HEK293 (cell line): ENCODE results near the gene SKAP1.

Experiments
- BCL11A ChIP-seq: fragments of 450-650 bp; formaldehyde crosslinking; IDR thresholded peaks from 2 replicates; pipeline ENCODE4 v1.5.1; 2016; ENCODE audit warnings: low read depth, missing biosample characterization, missing genetic modification characterization
- KLF1 ChIP-seq: fragments of 450-650 bp; formaldehyde crosslinking; IDR thresholded peaks from 2 replicates; pipeline ENCODE4 v1.5.1; 2016; ENCODE audit warnings: missing biosample characterization, missing genetic modification characterization
- SETDB1 ChIP-seq: IDR thresholded peaks from one replicate; pipeline ENCODE4 v1.6.1; 2017; ENCODE audit warnings: mild to moderate bottlenecking, low read length, moderate library complexity, mixed read lengths; ENCODE audit not compliant: insufficient read length
- ZBTB7A ChIP-seq: fragments of 450-650 bp; formaldehyde crosslinking; IDR thresholded peaks from 2 replicates; pipeline ENCODE4 v1.5.1; 2016; ENCODE audit warnings: low read depth, missing biosample characterization, missing genetic modification characterization
- ZBTB8A ChIP-seq: fragments of 450-650 bp; formaldehyde crosslinking; IDR thresholded peaks from 2 replicates; pipeline ENCODE4 v1.5.1; 2016; ENCODE audit warnings: missing biosample characterization, missing genetic modification characterization
- ZEB2 ChIP-seq: fragments of 450-650 bp; formaldehyde crosslinking; IDR thresholded peaks from 2 replicates; pipeline ENCODE4 v1.5.1; 2016; ENCODE audit warnings: missing biosample characterization, missing genetic modification characterization
- ZIC2 ChIP-seq: fragments of 450-650 bp; formaldehyde crosslinking; IDR thresholded peaks from 2 replicates; pipeline ENCODE4 v1.5.1; 2016; ENCODE audit warnings: missing biosample characterization, missing genetic modification characterization
- ZNF121 ChIP-seq: fragments of 450-650 bp; formaldehyde crosslinking; IDR thresholded peaks from 2 replicates; pipeline ENCODE4 v1.5.1; 2016; ENCODE audit warnings: missing biosample characterization, missing genetic modification characterization
- ZNF2 ChIP-seq: fragments of 450-650 bp; formaldehyde crosslinking; IDR thresholded peaks from 2 replicates; pipeline ENCODE4 v1.5.1; 2016; ENCODE audit warnings: missing biosample characterization, missing genetic modification characterization
- ZNF24 ChIP-seq: fragments of 450-650 bp; formaldehyde crosslinking; IDR thresholded peaks from 2 replicates; pipeline ENCODE4 v1.5.1; 2016; ENCODE audit warnings: missing biosample characterization, missing genetic modification characterization
- ZNF404 ChIP-seq: fragments of 450-650 bp; formaldehyde crosslinking; IDR thresholded peaks from 2 replicates; pipeline ENCODE4 v1.5.1; 2017; ENCODE audit warnings: missing biosample characterization, missing genetic modification characterization
- ZNF433 ChIP-seq: fragments of 450-650 bp; formaldehyde crosslinking; IDR thresholded peaks from 2 replicates; pipeline ENCODE4 v1.5.1; 2016; ENCODE audit warnings: missing biosample characterization, missing genetic modification characterization, low read depth
- ZNF629 ChIP-seq: fragments of 450-650 bp; formaldehyde crosslinking; IDR thresholded peaks from 2 replicates; pipeline ENCODE4 v1.5.1; 2017; ENCODE audit warnings: missing biosample characterization, missing genetic modification characterization
- ZNF660 ChIP-seq: fragments of 450-650 bp; IDR thresholded peaks from 2 replicates; pipeline ENCODE4 v1.5.1; 2018; ENCODE audit warnings: missing biosample characterization, mild to moderate bottlenecking, missing genetic modification characterization
- ZNF792 ChIP-seq: fragments of 450-650 bp; formaldehyde crosslinking; IDR thresholded peaks from 2 replicates; pipeline ENCODE4 v1.5.1; 2016; ENCODE audit warnings: missing biosample characterization, missing genetic modification characterization
- TF ChIP-seq, protein P1 (sequence below): fragments of 450-650 bp; formaldehyde crosslinking; IDR thresholded peaks from 2 replicates; pipeline ENCODE4 v1.5.1; 2017; ENCODE audit warnings: missing biosample characterization, missing genetic modification characterization
- TF ChIP-seq, protein P2 (sequence below): fragments of 450-650 bp; formaldehyde crosslinking; IDR thresholded peaks from 2 replicates; pipeline ENCODE4 v1.5.1; 2016; ENCODE audit warnings: missing biosample characterization, missing genetic modification characterization
- TF ChIP-seq, protein P3 (sequence below): fragments of 450-650 bp; formaldehyde crosslinking; IDR thresholded peaks from 2 replicates; pipeline ENCODE4 v1.5.1; 2016; ENCODE audit warnings: missing biosample characterization, missing genetic modification characterization
- TF ChIP-seq, protein P4 (sequence below): sonication (generic); formaldehyde crosslinking; IDR thresholded peaks from 2 replicates; pipeline ENCODE4 v1.8.1; 2022; ENCODE audit warnings: mild to moderate bottlenecking, moderate library complexity, missing genetic modification reagents
- TF ChIP-seq, protein P5 (sequence below): fragments of 450-650 bp; formaldehyde crosslinking; IDR thresholded peaks from 2 replicates; pipeline ENCODE4 v1.5.1; 2016; ENCODE audit warnings: missing biosample characterization, missing genetic modification characterization
- TF ChIP-seq, protein P6 (sequence below): fragments of 450-650 bp; formaldehyde crosslinking; IDR thresholded peaks from 2 replicates; pipeline ENCODE4 v1.5.1; 2016; ENCODE audit warnings: missing biosample characterization, missing genetic modification characterization, borderline replicate concordance

The SKAP1 gene

DNA sequence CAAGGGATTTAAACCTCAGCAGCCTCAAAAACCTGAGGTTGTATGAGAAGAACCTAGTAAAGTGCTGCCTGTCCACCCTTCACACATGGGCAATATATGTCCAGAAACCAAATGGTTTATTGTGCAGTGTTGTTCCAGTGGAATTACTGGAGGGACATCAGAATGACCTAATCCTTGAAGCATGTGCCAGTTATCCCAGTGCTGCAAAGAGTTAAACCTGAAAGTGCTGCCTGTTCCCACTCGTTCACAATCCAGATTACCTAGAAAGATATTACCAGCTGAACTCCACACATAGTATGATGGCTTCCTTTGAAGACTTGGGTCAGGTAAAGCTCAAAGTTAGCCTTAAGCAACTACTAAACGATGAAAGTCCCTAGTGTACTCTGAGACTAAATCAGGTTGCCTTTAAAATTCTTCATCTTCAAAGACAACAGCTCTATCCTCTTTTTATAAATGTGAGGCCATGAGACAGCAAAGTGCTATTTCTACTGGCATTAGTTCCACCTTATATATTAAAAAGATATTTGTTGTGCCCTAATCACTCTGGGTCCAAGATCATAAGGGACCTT lies 189.4 kb downstream of the SKAP1 start (continued):
- TF ChIP-seq ZBTB7A = 0 out of 2 replicates have a peak, but pooled peaks have one; percentile 24
- TF ChIP-seq ZNF2 (tag by site-specific recombination) = no peak
- TF ChIP-seq, protein P1, sequence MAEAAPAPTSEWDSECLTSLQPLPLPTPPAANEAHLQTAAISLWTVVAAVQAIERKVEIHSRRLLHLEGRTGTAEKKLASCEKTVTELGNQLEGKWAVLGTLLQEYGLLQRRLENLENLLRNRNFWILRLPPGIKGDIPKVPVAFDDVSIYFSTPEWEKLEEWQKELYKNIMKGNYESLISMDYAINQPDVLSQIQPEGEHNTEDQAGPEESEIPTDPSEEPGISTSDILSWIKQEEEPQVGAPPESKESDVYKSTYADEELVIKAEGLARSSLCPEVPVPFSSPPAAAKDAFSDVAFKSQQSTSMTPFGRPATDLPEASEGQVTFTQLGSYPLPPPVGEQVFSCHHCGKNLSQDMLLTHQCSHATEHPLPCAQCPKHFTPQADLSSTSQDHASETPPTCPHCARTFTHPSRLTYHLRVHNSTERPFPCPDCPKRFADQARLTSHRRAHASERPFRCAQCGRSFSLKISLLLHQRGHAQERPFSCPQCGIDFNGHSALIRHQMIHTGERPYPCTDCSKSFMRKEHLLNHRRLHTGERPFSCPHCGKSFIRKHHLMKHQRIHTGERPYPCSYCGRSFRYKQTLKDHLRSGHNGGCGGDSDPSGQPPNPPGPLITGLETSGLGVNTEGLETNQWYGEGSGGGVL (tag by site-specific recombination) = no peak
- 0 out of 2 replicates have a peak, but pooled peaks have one; percentile 18 for TF ChIP-seq ZNF24 (tag by site-specific recombination)
- TF ChIP-seq ZNF121 (tag by site-specific recombination) = no peak
- TF ChIP-seq KLF1 = no peak
- no peak for TF ChIP-seq BCL11A (tag by site-specific recombination)
- TF ChIP-seq ZNF660 = no peak
- TF ChIP-seq, protein P2, sequence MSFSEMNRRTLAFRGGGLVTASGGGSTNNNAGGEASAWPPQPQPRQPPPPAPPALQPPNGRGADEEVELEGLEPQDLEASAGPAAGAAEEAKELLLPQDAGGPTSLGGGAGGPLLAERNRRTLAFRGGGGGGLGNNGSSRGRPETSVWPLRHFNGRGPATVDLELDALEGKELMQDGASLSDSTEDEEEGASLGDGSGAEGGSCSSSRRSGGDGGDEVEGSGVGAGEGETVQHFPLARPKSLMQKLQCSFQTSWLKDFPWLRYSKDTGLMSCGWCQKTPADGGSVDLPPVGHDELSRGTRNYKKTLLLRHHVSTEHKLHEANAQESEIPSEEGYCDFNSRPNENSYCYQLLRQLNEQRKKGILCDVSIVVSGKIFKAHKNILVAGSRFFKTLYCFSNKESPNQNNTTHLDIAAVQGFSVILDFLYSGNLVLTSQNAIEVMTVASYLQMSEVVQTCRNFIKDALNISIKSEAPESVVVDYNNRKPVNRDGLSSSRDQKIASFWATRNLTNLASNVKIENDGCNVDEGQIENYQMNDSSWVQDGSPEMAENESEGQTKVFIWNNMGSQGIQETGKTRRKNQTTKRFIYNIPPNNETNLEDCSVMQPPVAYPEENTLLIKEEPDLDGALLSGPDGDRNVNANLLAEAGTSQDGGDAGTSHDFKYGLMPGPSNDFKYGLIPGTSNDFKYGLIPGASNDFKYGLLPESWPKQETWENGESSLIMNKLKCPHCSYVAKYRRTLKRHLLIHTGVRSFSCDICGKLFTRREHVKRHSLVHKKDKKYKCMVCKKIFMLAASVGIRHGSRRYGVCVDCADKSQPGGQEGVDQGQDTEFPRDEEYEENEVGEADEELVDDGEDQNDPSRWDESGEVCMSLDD (tag by site-specific recombination) = no peak
- TF ChIP-seq SETDB1 = no peak
- no peak for TF ChIP-seq ZNF433 (tag by site-specific recombination)
- TF ChIP-seq ZNF404 (tag by site-specific recombination) = no peak
- TF ChIP-seq ZNF629 = peak; percentile 51; the same call in 1 of the 2 replicates
- TF ChIP-seq, protein P3, sequence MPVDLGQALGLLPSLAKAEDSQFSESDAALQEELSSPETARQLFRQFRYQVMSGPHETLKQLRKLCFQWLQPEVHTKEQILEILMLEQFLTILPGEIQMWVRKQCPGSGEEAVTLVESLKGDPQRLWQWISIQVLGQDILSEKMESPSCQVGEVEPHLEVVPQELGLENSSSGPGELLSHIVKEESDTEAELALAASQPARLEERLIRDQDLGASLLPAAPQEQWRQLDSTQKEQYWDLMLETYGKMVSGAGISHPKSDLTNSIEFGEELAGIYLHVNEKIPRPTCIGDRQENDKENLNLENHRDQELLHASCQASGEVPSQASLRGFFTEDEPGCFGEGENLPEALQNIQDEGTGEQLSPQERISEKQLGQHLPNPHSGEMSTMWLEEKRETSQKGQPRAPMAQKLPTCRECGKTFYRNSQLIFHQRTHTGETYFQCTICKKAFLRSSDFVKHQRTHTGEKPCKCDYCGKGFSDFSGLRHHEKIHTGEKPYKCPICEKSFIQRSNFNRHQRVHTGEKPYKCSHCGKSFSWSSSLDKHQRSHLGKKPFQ (tag by site-specific recombination) = peak; percentile 13
- TF ChIP-seq, protein P4, sequence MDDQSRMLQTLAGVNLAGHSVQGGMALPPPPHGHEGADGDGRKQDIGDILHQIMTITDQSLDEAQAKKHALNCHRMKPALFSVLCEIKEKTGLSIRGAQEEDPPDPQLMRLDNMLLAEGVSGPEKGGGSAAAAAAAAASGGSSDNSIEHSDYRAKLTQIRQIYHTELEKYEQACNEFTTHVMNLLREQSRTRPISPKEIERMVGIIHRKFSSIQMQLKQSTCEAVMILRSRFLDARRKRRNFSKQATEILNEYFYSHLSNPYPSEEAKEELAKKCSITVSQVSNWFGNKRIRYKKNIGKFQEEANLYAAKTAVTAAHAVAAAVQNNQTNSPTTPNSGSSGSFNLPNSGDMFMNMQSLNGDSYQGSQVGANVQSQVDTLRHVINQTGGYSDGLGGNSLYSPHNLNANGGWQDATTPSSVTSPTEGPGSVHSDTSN (CRISPR knock-in tag) = no peak
- peak; percentile 18; the same call in 1 of the 2 replicates for TF ChIP-seq ZNF792 (tag by site-specific recombination)
- no peak for TF ChIP-seq ZBTB8A (tag by site-specific recombination)
- TF ChIP-seq ZIC2 (tag by site-specific recombination) = no peak
- TF ChIP-seq, protein P5, sequence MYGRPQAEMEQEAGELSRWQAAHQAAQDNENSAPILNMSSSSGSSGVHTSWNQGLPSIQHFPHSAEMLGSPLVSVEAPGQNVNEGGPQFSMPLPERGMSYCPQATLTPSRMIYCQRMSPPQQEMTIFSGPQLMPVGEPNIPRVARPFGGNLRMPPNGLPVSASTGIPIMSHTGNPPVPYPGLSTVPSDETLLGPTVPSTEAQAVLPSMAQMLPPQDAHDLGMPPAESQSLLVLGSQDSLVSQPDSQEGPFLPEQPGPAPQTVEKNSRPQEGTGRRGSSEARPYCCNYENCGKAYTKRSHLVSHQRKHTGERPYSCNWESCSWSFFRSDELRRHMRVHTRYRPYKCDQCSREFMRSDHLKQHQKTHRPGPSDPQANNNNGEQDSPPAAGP = 0 out of 2 replicates have a peak, but pooled peaks have one; percentile 31
- TF ChIP-seq, protein P6, sequence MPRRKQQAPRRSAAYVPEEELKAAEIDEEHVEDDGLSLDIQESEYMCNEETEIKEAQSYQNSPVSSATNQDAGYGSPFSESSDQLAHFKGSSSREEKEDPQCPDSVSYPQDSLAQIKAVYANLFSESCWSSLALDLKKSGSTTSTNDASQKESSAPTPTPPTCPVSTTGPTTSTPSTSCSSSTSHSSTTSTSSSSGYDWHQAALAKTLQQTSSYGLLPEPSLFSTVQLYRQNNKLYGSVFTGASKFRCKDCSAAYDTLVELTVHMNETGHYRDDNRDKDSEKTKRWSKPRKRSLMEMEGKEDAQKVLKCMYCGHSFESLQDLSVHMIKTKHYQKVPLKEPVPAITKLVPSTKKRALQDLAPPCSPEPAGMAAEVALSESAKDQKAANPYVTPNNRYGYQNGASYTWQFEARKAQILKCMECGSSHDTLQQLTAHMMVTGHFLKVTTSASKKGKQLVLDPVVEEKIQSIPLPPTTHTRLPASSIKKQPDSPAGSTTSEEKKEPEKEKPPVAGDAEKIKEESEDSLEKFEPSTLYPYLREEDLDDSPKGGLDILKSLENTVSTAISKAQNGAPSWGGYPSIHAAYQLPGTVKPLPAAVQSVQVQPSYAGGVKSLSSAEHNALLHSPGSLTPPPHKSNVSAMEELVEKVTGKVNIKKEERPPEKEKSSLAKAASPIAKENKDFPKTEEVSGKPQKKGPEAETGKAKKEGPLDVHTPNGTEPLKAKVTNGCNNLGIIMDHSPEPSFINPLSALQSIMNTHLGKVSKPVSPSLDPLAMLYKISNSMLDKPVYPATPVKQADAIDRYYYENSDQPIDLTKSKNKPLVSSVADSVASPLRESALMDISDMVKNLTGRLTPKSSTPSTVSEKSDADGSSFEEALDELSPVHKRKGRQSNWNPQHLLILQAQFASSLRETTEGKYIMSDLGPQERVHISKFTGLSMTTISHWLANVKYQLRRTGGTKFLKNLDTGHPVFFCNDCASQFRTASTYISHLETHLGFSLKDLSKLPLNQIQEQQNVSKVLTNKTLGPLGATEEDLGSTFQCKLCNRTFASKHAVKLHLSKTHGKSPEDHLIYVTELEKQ = 0 out of 2 replicates have a peak, but pooled peaks have one; percentile 20
- peak; percentile 63 for TF ChIP-seq ZEB2 (tag by site-specific recombination)
